HEK293T (cell line): ENCODE results near the gene ISG20L2.

Experiments
- BHLHE40 ChIP-seq: fragments of 450-650 bp; IDR thresholded peaks from 2 replicates; pipeline ENCODE4 v1.6.1; 2016; ENCODE audit warnings: mild to moderate bottlenecking, moderate library complexity, borderline replicate concordance
- ELF4 ChIP-seq: fragments of 450-650 bp; IDR thresholded peaks from 2 replicates; pipeline ENCODE4 v1.6.1; 2017; ENCODE audit warnings: antibody characterized with exemption
- FOXK2 ChIP-seq: fragments of 450-650 bp; IDR thresholded peaks from 2 replicates; pipeline ENCODE4 v1.6.1; 2016; ENCODE audit warnings: mild to moderate bottlenecking
- FOXM1 ChIP-seq: fragments of 450-650 bp; IDR thresholded peaks from 2 replicates; pipeline ENCODE4 v1.6.1; 2017; ENCODE audit warnings: mild to moderate bottlenecking, borderline replicate concordance
- HDGF ChIP-seq: fragments of 450-650 bp; IDR thresholded peaks from 2 replicates; pipeline ENCODE4 v1.6.1; 2017; ENCODE audit warnings: antibody characterized with exemption, borderline replicate concordance
- L3MBTL2 ChIP-seq: fragments of 450-650 bp; conservative IDR thresholded peaks from 2 replicates; pipeline ENCODE4 v1.6.1; 2016; ENCODE audit warnings: mild to moderate bottlenecking
- NFRKB ChIP-seq: fragments of 450-650 bp; IDR thresholded peaks from 2 replicates; pipeline ENCODE4 v1.6.1; 2016; ENCODE audit warnings: mild to moderate bottlenecking, moderate library complexity
- SP1 ChIP-seq: fragments of 450-650 bp; IDR thresholded peaks from 2 replicates; pipeline ENCODE4 v1.6.1; 2017
- SUZ12 ChIP-seq: fragments of 450-650 bp; IDR thresholded peaks from 2 replicates; pipeline ENCODE4 v1.6.1; 2016; ENCODE audit warnings: mild to moderate bottlenecking
- ZNF384 ChIP-seq: fragments of 450-650 bp; IDR thresholded peaks from 2 replicates; pipeline ENCODE4 v1.6.1; 2016

DNA sequence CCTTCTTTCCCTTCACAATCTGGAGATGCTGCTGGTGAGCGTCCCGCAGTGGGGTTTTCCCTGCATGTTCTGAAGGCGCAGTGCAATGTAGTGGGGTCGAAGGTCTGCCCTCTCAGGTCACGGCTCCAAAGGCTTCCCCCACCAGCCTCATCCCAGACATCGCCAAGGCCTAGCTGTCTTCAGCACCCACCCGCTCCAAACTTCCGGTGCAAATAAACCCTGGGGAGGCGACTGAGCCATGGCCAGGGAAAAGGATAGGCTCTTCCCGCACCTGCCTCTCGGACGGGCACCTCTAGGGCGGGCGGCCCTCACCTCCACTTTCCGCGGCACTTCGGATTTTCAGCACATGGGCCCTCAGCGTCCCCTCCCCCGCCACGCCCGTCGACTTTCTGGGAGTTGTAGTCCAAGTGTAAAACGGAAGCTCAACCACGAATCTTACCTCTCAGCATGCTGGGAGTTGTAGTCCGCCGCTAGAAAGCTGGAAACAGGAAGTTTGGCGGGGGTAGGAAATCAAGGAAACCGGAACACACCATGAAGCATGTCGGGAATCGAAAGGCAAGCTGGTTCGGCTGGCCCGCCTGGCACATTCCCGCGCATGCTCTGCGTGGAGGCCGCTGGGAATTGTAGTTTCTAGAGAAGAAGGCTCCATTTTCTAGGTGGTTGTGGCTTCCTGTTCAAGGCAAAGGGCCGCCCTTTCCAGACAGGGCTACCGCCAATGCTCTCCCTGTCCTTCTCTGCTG lies 12.3 kb upstream of the ISG20L2 start, which contains the start of gene MRPL24:
- no peak for TF ChIP-seq ZNF384
- no peak for TF ChIP-seq FOXK2
- peak; percentile 99 for TF ChIP-seq ELF4
- TF ChIP-seq BHLHE40, result no peak
- TF ChIP-seq L3MBTL2, result peak; percentile 98
- TF ChIP-seq FOXM1, result no peak
- no peak; the same call in 1 of the 2 replicates for TF ChIP-seq SUZ12
- no peak for TF ChIP-seq HDGF
- no peak for TF ChIP-seq SP1
- no peak for TF ChIP-seq NFRKB
